K562 (cell line): Measurements from ENCODE around the gene IARS1. TPM values are rescaled to one million over a fixed set of nuclear protein-coding genes. Genes with fewer than 3 reads are reported as not detected.

ENCODE experiments used
- ARID4B ChIP-seq: sonication (generic); formaldehyde crosslinking; IDR thresholded peaks from 2 replicates; pipeline ENCODE4 v1.8.0; 2022; ENCODE audit warnings: mild to moderate bottlenecking, missing genetic modification reagents
- BRCA1 ChIP-seq, 2 experiments: fragments of 450-650 bp in 1 of 2; sonication (generic) in 1 of 2; formaldehyde crosslinking in 1 of 2; IDR thresholded peaks; 2 replicates each; pipeline versions ENCODE4 v1.5.0 to v1.6.1; 2017 to 2020; ENCODE audit warnings: mild to moderate bottlenecking in 1 of 2, missing genetic modification reagents in 1 of 2
- CBX1 ChIP-seq: sonication (generic); IDR thresholded peaks from 2 replicates; pipeline ENCODE4 v1.6.1; 2016; ENCODE audit warnings: antibody characterized with exemption, low read depth, mild to moderate bottlenecking
- CBX3 ChIP-seq, 2 experiments: IDR thresholded peaks; 1 replicate in 1 of 2; 2 replicates in 1 of 2; pipeline ENCODE4 v1.6.1; 2012; ENCODE audit warnings: inconsistent platforms in 2 of 2, low read length in 2 of 2, borderline replicate concordance in 1 of 2, control low read depth in 1 of 2
- HDAC1 ChIP-seq, 2 experiments: fragments of 450-650 bp; IDR thresholded peaks; 2 replicates each; pipeline ENCODE4 v1.6.1; 2016 to 2017; ENCODE audit warnings: inconsistent platforms in 1 of 2, mild to moderate bottlenecking in 1 of 2, moderate library complexity in 1 of 2
- HMGN3 ChIP-seq: IDR thresholded peaks from 2 replicates; pipeline ENCODE4 v1.6.1; 2011; ENCODE audit warnings: borderline replicate concordance, low read depth, mild to moderate bottlenecking, mixed read lengths, low read length; ENCODE audit not compliant: insufficient read length; ENCODE audit errors: extremely low read depth
- HNRNPH1 ChIP-seq: fragments of 200-400 bp; formaldehyde crosslinking; optimal IDR thresholded peaks from 2 replicates; pipeline ENCODE3; 2017; ENCODE audit warnings: low read depth, mild to moderate bottlenecking, low read length, moderate library complexity
- MYC ChIP-seq, 2 experiments: fragments of 250-450 bp in 1 of 2; sonication (Bioruptor Pico) in 1 of 2; IDR thresholded peaks; 2 replicates each; pipeline versions ENCODE4 v1.5.1 to v1.6.1; 2012 to 2021; ENCODE audit warnings: low read depth in 2 of 2, borderline replicate concordance in 1 of 2, improper control_type of control experiment in 1 of 2, low read length in 1 of 2, mild to moderate bottlenecking in 1 of 2, moderate library complexity in 1 of 2
- PATZ1 ChIP-seq: fragments of 250-450 bp; sonication (Bioruptor Pico); IDR thresholded peaks from 2 replicates; pipeline ENCODE4 v1.5.0; 2020; ENCODE audit warnings: mild to moderate bottlenecking, borderline replicate concordance
- POLR3A ChIP-seq: IDR thresholded peaks from 2 replicates; pipeline ENCODE4 v1.6.1; 2011; ENCODE audit warnings: borderline replicate concordance, mild to moderate bottlenecking, moderate library complexity; ENCODE audit not compliant: insufficient read length, insufficient read depth; ENCODE audit errors: extremely low read depth
- ZBTB9 ChIP-seq: fragments of 450-650 bp; formaldehyde crosslinking; IDR thresholded peaks from 2 replicates; pipeline ENCODE4 v1.4.0; 2020; ENCODE audit warnings: mild to moderate bottlenecking, moderate library complexity
- ZNF449 ChIP-seq: fragments of 250-450 bp; sonication (Bioruptor Pico); IDR thresholded peaks from 2 replicates; pipeline ENCODE4 v1.8.0; 2022; ENCODE audit warnings: moderate library complexity, mild to moderate bottlenecking, inconsistent platforms
- ZNF57 ChIP-seq: fragments of 450-650 bp; formaldehyde crosslinking; IDR thresholded peaks from 2 replicates; pipeline ENCODE4 v1.4.0; 2020; ENCODE audit warnings: mild to moderate bottlenecking, moderate library complexity
- ZNF695 ChIP-seq: fragments of 450-650 bp; formaldehyde crosslinking; IDR thresholded peaks from 2 replicates; pipeline ENCODE4 v1.4.0; 2020; ENCODE audit warnings: mild to moderate bottlenecking, moderate library complexity
- polyA plus RNA-seq, 8 experiments: library from polyadenylated mRNA; depleted of rRNA in 4 of 8; stranded (reverse) in 5 of 8; unstranded in 3 of 8; fragments of >200 nt; fragmentation: Nextera tagmentation in 2 of 8; fragmentation: Illumina TruSeq in 1 of 8; extraction: Ambion mirVana in 2 of 8; extraction: Trizol in 1 of 8; gene quantifications; 2 replicates each; pipeline versions ENCODE4 v1.2.1 to v1.2.3, GENCODE V29; 2011 to 2014; ENCODE audit warnings: inconsistent platforms in 1 of 8, missing spikeins in 1 of 8
- total RNA-seq, 7 experiments: library from RNA; depleted of rRNA in 6 of 7; stranded (reverse); fragments of >200 nt in 6 of 7; fragmentation: Illumina TruSeq in 2 of 7; extraction: Trizol in 2 of 7; gene quantifications; 2 replicates each; pipeline versions ENCODE4 v1.2.1 to v1.2.3, GENCODE V29; 2011 to 2021; ENCODE audit warnings: low replicate concordance in 1 of 7

Gene IARS1
- total and polyA plus RNA-seq, 9 of the 15 experiments (the other 6 are each of a cell fraction or from before 2014, with no cell fraction given): 119 to 371 (median 234) TPM

- no peak for TF ChIP-seq HNRNPH1
- no peak for TF ChIP-seq ZBTB9 (CRISPR knock-in tag)
- TF ChIP-seq ZNF695 (CRISPR knock-in tag): no peak
- peak; percentile 100 for TF ChIP-seq MYC (IDR thresholded peaks at IDR 0.05; ENCODE audit: low read depth, low read length)
- TF ChIP-seq MYC (CRISPR knock-in tag; IDR thresholded peaks at IDR 0.05; ENCODE audit: borderline replicate concordance, low read depth): peak; percentile 99
- peak; percentile 92 for TF ChIP-seq ARID4B (CRISPR knock-in tag)
- TF ChIP-seq BRCA1 (IDR thresholded peaks at IDR 0.05): no peak
- TF ChIP-seq BRCA1 (CRISPR knock-in tag; IDR thresholded peaks at IDR 0.05): no peak
- TF ChIP-seq CBX3 (IDR thresholded peaks at IDR 0.05; ENCODE audit: borderline replicate concordance in 1 of 2, low read length in 2 of 2): 0 out of 3 replicates have a peak, but pooled peaks of 1 of the 2 experiments have one; percentile 22
- TF ChIP-seq PATZ1 (CRISPR knock-in tag): no peak
- peak; percentile 25 to 99; a peak in 3 of 4 replicates for TF ChIP-seq HDAC1 (IDR thresholded peaks at IDR 0.05)
- no peak for TF ChIP-seq ZNF449 (CRISPR knock-in tag)
- TF ChIP-seq ZNF57 (CRISPR knock-in tag): no peak
- TF ChIP-seq POLR3A: no peak
- TF ChIP-seq CBX1: peak; percentile 66; the same call in 1 of the 2 replicates
- TF ChIP-seq HMGN3: peak; percentile 76
These were observed at the start of gene IARS1 (continued) for GRCh38 chr9:92293452-92294296.
